Activated CD8-positive, alpha-beta memory T cell treated with anti-CD3 and anti-CD28 coated beads, Interleukin-2, amount 50 U/mL, for 24 hours (primary cell): Measurements from ENCODE around the gene PTGDR.

Experiments
- DNase-seq: peaks from one replicate; pipeline ENCODE4 v3.0.0-alpha.2; 2020; ENCODE audit errors: extremely low read depth

PTGDR gene

GRCh38 chr14:52310541-52310940, 43.0 kb downstream of the PTGDR start:
- DNase-seq = no peak

- no peak for DNase-seq
Measured at GRCh38 chr14:52312931-52313355, 45.4 kb downstream of the PTGDR start.

GRCh38 chr14:52313462-52313861, 46.0 kb downstream of the PTGDR start:
- DNase-seq = no peak

GRCh38 chr14:52313903-52314594, 46.6 kb downstream of the PTGDR start, which contains the start of gene PTGER2:
Gene PTGER2 (plus strand): TSS chr14:52314312. CDS start chr14:52314549, 237 bp downstream.
- DNase-seq = peak; percentile 56

- DNase-seq = no peak
Measured at GRCh38 chr14:52314595-52315354, 47.3 kb downstream of the PTGDR start.

GRCh38 chr14:52315355-52315718, 47.8 kb downstream of the PTGDR start:
- DNase-seq = no peak

- DNase-seq = no peak
Measured at GRCh38 chr14:52318062-52318461, 50.6 kb downstream of the PTGDR start.

GRCh38 chr14:52318826-52319645, 51.5 kb downstream of the PTGDR start:
- no peak for DNase-seq

- no peak for DNase-seq
Measured at GRCh38 chr14:52319919-52320318, 52.4 kb downstream of the PTGDR start.

- no peak for DNase-seq
Measured at GRCh38 chr14:52325126-52325525, 57.6 kb downstream of the PTGDR start.

GRCh38 chr14:52325630-52326029, 58.1 kb downstream of the PTGDR start:
- no peak for DNase-seq
